GM12865 (cell line): Measurements from ENCODE around the gene AP5Z1.

Experiments
- DNase-seq: peaks from one replicate; pipeline ENCODE4 v3.0.0; 2010; ENCODE audit warnings: low read depth
- H3K4me3 ChIP-seq: 2 replicates; pipeline ENCODE4 v1.5.1; 2011; ENCODE audit warnings: mild to moderate bottlenecking, low read depth, low read length, control low read depth
- CTCF ChIP-seq: IDR thresholded peaks from 2 replicates; pipeline ENCODE4 v1.5.1; 2011; ENCODE audit warnings: low read length, control low read depth, low read depth, inconsistent platforms; ENCODE audit not compliant: insufficient read depth; ENCODE audit errors: missing control alignments

The AP5Z1 gene

GRCh38 chr7:4772306-4772705, 3.1 kb upstream of the AP5Z1 start:
- H3K4me3 ChIP-seq, result no peak overlapping the region
- no peak for DNase-seq
- TF ChIP-seq CTCF, result no peak

DNA sequence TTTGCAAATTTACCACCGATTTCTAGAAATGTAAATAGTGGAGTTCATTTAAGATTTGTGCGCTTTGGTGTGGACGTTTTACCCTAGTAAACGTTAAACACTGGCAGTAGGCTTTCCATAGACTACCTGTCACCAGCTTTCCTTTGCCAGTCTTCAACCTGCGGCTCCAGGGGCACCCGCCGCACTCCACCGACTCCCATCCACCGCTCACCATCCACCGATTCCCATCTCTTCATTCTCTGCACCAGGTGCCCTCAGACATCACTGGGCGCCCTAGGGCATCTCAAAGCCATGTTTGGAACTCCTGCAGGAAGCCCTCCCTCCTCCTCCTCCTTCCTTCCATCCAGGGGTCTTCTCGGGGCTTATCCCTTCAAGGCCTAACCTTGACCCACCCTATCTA, 1.4 kb upstream of the AP5Z1 start:
- TF ChIP-seq CTCF, result no peak
- DNase-seq, result no peak
- H3K4me3 ChIP-seq, result no peak overlapping the region

DNA sequence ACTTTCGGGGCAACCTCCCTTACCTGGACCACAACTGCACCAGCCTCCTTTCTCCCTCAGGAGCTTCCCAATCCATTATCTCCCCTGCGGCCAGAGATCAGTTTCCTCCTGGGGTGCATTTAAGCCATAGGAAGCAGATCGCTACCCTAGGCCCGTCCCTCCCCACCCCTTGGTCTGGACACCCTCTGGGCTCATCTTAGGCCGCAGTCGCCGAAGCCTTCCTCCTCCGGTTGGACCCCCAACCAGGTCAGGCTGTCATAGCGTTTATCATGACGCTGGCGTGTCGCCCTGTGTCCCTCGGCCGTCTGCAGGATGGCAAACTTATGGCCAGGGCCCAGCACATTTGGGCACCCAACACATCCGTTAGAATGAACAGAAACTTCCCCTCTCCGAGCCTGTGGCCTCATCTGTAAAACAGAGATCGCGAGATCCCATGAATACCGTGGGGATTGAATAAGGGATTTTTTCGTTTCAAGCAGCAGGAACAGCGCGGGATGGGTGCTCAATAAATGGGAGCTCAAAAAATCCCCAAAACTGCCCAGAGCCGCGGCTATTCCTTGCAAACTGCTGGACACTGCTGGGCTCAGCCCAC, 669 bp upstream of the AP5Z1 start:
- peak overlapping the region; percentile 99 for H3K4me3 ChIP-seq
- no peak for TF ChIP-seq CTCF
- DNase-seq, result no peak

GRCh38 chr7:4775848-4776623, 613 bp downstream of the AP5Z1 start:
- peak overlapping the region; percentile 99 for H3K4me3 ChIP-seq
- TF ChIP-seq CTCF, result no peak
- DNase-seq, result peak; percentile 57

- TF ChIP-seq CTCF, result no peak
Observed at GRCh38 chr7:4779118-4779517, 3.7 kb downstream of the AP5Z1 start.

DNA sequence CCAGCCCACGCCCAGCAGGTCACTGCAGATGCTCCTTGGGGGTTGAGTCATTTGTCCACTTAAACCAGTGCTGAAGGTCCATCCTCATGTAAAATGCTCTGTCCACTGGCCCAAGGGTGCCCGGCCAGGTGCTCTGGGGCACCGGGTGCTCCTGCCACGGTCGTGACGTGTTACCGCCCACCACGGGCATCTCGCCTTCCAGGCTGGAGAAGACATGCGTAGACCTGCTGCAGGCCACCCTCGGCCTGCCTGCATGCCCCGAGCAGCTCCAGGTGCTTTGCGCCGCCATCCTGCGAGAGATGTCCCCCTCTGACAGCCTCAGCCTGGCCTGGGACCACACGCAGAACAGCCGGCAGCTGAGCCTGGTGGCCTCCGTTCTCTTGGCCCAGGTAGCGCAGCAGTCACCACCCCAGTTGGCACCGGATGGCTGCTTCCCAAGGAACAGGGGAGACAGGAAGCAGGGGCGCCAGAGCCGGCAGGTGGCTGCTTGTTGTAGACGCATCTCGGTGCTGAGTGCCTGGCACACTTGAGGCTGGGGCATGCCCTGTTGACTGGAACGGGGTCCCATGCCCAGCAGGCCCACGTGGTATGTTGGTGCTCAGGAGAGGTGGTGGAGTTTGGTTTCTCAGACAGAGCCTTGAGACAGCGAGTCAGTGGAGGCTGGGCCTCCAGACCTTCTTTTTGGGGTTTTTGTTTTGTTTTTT, 6.1 kb downstream of the AP5Z1 start:
- no peak for TF ChIP-seq CTCF
- no peak for DNase-seq
- no peak overlapping the region for H3K4me3 ChIP-seq

More at GRCh38 chr7:4779118-4779517, 3.7 kb downstream of the AP5Z1 start:
- H3K4me3 ChIP-seq, result no peak overlapping the region
- no peak for DNase-seq
